COR-L47 (cell line): ENCODE data around the gene SMPDL3A.

Experiments used
- DNase-seq: peaks from one replicate; lab custom pipeline; 2025; lab: John Stamatoyannopoulos, UW

SMPDL3A gene

GRCh38 chr6:122803171-122803661 is 14.2 kb downstream of the SMPDL3A start:
- no peak for DNase-seq

- DNase-seq: no peak
These were observed 16.0 kb downstream of the SMPDL3A start for GRCh38 chr6:122804962-122805485.

- DNase-seq: no peak
These were observed 17.2 kb downstream of the SMPDL3A start for GRCh38 chr6:122806291-122806690.

GRCh38 chr6:122808121-122808885 is 19.2 kb downstream of the SMPDL3A start:
- DNase-seq: no peak

- no peak for DNase-seq
These were observed 19.9 kb downstream of the SMPDL3A start for GRCh38 chr6:122809001-122809400.

- DNase-seq: no peak
These were observed 20.6 kb downstream of the SMPDL3A start for GRCh38 chr6:122809691-122810090.

- DNase-seq: no peak
These were observed 21.1 kb downstream of the SMPDL3A start for GRCh38 chr6:122810189-122810588.

GRCh38 chr6:122817358-122817757 is 28.3 kb downstream of the SMPDL3A start:
- DNase-seq: no peak

- DNase-seq: no peak
These were observed 28.7 kb downstream of the SMPDL3A start for GRCh38 chr6:122817766-122818165.

- peak; percentile 45 for DNase-seq
These were observed 29.8 kb downstream of the SMPDL3A start for GRCh38 chr6:122818866-122819265.

- DNase-seq: no peak
These were observed 32.0 kb downstream of the SMPDL3A start for GRCh38 chr6:122821095-122821494.

- no peak for DNase-seq
These were observed 36.1 kb downstream of the SMPDL3A start for GRCh38 chr6:122825163-122825562.

GRCh38 chr6:122829456-122829855 is 40.4 kb downstream of the SMPDL3A start:
- no peak for DNase-seq

GRCh38 chr6:122831511-122831910 is 42.5 kb downstream of the SMPDL3A start:
- no peak for DNase-seq

- DNase-seq: no peak
These were observed 43.4 kb downstream of the SMPDL3A start for GRCh38 chr6:122832459-122832858.

- no peak for DNase-seq
These were observed 44.0 kb downstream of the SMPDL3A start for GRCh38 chr6:122833021-122833491.

GRCh38 chr6:122838060-122838780 is 49.2 kb downstream of the SMPDL3A start:
- DNase-seq: peak; percentile 7

GRCh38 chr6:122839472-122839871 is 50.4 kb downstream of the SMPDL3A start:
- DNase-seq: peak; percentile 13

GRCh38 chr6:122839906-122840305 is 50.8 kb downstream of the SMPDL3A start:
- DNase-seq: no peak

GRCh38 chr6:122845464-122845863 is 56.4 kb downstream of the SMPDL3A start:
- DNase-seq: no peak

GRCh38 chr6:122845916-122846612 is 57.0 kb downstream of the SMPDL3A start:
- DNase-seq: no peak
